Psoas muscle (tissue), 8 donors: Measurements from ENCODE around the gene TOR1AIP2. TPM values are rescaled to one million over a fixed set of nuclear protein-coding genes. Genes with fewer than 3 reads are reported as not detected.
A peak's percentile ranks its signal among the peaks of the same experiment; 100 is the strongest.

ENCODE experiments used
- ATAC-seq, 4 donors: fragments of 200-7000 bp; cut with Tn5 transposase; one replicate each; pipeline ENCODE4 v1.9.1; 2020; ENCODE audit warnings: moderate library complexity in 3 of 4, mild to moderate bottlenecking in 2 of 4
- DNase-seq, 2 donors: peaks; one replicate each; pipeline ENCODE4 v3.0.0-alpha.2; 2020
- H3K27ac ChIP-seq: fragments of 200-600 bp; one replicate; pipeline ENCODE4 v1.8.0; 2022
- H3K27me3 ChIP-seq, 3 donors: fragments of 200-600 bp in 1 of 3; one replicate each; pipeline versions ENCODE4 v1.6.1 to v1.8.0; 2013 to 2022; ENCODE audit warnings: low read length in 2 of 3, mild to moderate bottlenecking in 2 of 3, moderate library complexity in 1 of 3; ENCODE audit not compliant: insufficient read depth in 3 of 3
- H3K36me3 ChIP-seq, 2 donors: fragments of 200-600 bp in 1 of 2; one replicate each; pipeline versions ENCODE4 v1.6.1 to v1.8.0; 2013 to 2022; ENCODE audit warnings: low read depth in 1 of 2, mild to moderate bottlenecking in 1 of 2, moderate library complexity in 1 of 2; ENCODE audit not compliant: insufficient read depth in 1 of 2
- H3K4me1 ChIP-seq: fragments of 200-600 bp; one replicate; pipeline ENCODE4 v1.8.0; 2022
- H3K4me3 ChIP-seq: fragments of 200-600 bp; one replicate; pipeline ENCODE4 v1.8.0; 2022; ENCODE audit warnings: mild to moderate bottlenecking
- H3K9me3 ChIP-seq: fragments of 200-600 bp; one replicate; pipeline ENCODE4 v1.8.0; 2022
- WGBS, 3 donors: extraction: QIAGEN DNeasy Blood & Tissue Kit; methylation state at CpG; one replicate each; pipeline versions ENCODE4 v1.1.6 to v1.1.7; 2013; 5-methylcytosine and 5-hydroxymethylcytosine counted together
- intact Hi-C, 2 donors: fragments of 100-400 bp; cut with DNase I; formaldehyde crosslinking; loops; one replicate each; pipeline versions ENCODE4 v1.11.0 to v1.14.2; 2022
- polyA plus RNA-seq, 3 donors: library from polyadenylated mRNA; stranded (reverse); fragments of 200-250 nt; gene quantifications; one replicate each; pipeline ENCODE4 v1.2.3, GENCODE V29; 2013
- total RNA-seq, 4 donors: library from RNA; stranded (reverse); fragmentation: NEBNext Ultra II Directional in 2 of 4; extraction: Animal tissue kit (Norgen Biotek cat#: 25700) in 2 of 4; gene quantifications; one replicate each; pipeline versions ENCODE4 v1.2.1 to v1.2.4, GENCODE V29; 2021 to 2023
- TF ChIP-seq, protein P1 (sequence below): fragments of 200-600 bp; IDR thresholded peaks from one replicate; pipeline ENCODE4 v1.8.0; 2022; ENCODE audit warnings: antibody characterized with exemption
- donor health status: healthy with polysubstance abuse.
- donor health status: DM: no; HTN: no; CAD: no; lungs with moderate emphysema.
- donor health status: Bipolar disorder and iron deficiency.
- donor health status: healthy.
- donor health status: DM: yes; HTN: yes; CAD: no.
- donor health status: DM: no; HTN: no; CAD: no.
- donor health status: DM: no; HTN: no; CAD: no.
- donor health status: DM: yes; HTN: yes; CAD: no.

TOR1AIP2 gene
- total and polyA plus RNA-seq, 7 donors: 10.9 to 98.3 (median 57.2) TPM

DNA sequence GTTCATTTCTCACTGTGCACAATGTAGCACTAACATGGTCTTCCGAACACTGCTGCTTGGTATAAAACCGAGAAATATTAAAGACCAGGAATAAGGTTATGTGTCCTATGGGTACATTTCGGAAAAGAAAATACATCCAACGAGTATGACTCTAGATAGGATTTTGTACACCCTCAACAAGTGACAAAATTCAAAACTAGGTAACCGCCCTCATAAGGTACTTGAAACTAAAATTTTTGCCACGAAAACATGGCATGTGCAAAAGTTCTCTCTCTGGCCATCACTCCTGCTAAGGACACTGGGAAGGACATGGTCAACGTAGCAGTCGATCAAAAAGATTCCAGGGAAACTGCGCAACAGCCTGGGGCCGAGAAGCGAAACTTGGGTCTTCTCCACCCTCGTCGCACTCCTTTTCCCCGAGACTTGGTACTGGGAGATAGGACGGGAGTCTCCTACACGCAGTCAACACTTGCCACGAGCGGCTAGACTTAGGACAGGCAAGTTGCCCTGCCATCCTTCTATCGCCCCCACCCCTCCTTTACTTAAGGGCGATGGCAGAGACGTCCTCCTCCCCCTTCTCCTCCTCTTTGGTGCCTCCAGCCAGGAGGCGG is 4.1 kb upstream of the TOR1AIP2 start:
- peak; percentile 34 to 56 (median 40) for ATAC-seq
- Histone ChIP-seq H3K4me3 (peak overlapping the region; percentile 91), H3K9me3 (no peaks in the 10 kb centered on the region), H3K27ac (peak overlapping the region; percentile 99), H3K4me1 (peaks cover 43% of the 10 kb centered on the region), H3K27me3 (no peaks in the 10 kb centered on the region), H3K36me3 (peaks cover 0 to 31% of the 10 kb centered on the region in 2 donors)
- TF ChIP-seq, protein P1, sequence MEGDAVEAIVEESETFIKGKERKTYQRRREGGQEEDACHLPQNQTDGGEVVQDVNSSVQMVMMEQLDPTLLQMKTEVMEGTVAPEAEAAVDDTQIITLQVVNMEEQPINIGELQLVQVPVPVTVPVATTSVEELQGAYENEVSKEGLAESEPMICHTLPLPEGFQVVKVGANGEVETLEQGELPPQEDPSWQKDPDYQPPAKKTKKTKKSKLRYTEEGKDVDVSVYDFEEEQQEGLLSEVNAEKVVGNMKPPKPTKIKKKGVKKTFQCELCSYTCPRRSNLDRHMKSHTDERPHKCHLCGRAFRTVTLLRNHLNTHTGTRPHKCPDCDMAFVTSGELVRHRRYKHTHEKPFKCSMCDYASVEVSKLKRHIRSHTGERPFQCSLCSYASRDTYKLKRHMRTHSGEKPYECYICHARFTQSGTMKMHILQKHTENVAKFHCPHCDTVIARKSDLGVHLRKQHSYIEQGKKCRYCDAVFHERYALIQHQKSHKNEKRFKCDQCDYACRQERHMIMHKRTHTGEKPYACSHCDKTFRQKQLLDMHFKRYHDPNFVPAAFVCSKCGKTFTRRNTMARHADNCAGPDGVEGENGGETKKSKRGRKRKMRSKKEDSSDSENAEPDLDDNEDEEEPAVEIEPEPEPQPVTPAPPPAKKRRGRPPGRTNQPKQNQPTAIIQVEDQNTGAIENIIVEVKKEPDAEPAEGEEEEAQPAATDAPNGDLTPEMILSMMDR: no peak
- DNase-seq: peak in 1 of 2 donors; percentile 96
- intact Hi-C loops: loop anchor here (2.0 to 10.0 kb wide), 2 partner anchors 73 to 293 kb away; partner anchors contain the start of gene CEP350 (in 2 of the 2)
- whole genome bisulfite sequencing, 3 donors: 0 to 1% (median 0%) methylated on average over 21 to 22 of the region's 22 CpGs

DNA sequence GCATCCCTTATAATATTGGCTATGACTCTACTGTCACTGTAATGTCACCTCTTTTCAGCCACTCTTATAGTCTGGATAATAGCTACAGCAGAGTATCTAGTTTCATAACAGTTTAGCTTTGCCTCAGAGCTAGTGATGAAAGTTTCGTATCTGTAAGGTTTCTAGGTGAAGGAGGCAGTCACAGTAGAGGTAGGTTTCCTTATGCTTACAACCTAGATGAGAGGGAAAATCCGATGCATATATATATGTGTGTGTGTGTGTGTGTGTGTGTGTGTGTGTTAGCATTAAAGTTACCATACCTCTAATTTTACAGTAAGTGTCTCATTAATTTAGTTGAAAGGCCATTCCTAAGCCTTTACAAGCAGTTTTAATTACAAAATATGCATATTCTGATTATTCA is 2.2 kb upstream of the TOR1AIP2 start:
- Histone ChIP-seq H3K4me3 (no peak overlapping the region), H3K9me3 (no peaks in the 10 kb centered on the region), H3K27ac (peak overlapping the region; percentile 99), H3K4me1 (peaks cover 43% of the 10 kb centered on the region), H3K36me3 (peaks cover 0 to 19% of the 10 kb centered on the region in 2 donors), H3K27me3 (no peaks in the 10 kb centered on the region)
- TF ChIP-seq, protein P1: no peak
- ATAC-seq (no peak), DNase-seq (no peak)
- intact Hi-C loops: loop anchor here in 1 of 2 donors (10.0 kb wide), 1 partner anchor 295 kb away; no protein-coding TSS in a partner anchor
- WGBS, 3 donors: 88 to 92% (median 92%) methylated on average over 2 of the region's 2 CpGs

DNA sequence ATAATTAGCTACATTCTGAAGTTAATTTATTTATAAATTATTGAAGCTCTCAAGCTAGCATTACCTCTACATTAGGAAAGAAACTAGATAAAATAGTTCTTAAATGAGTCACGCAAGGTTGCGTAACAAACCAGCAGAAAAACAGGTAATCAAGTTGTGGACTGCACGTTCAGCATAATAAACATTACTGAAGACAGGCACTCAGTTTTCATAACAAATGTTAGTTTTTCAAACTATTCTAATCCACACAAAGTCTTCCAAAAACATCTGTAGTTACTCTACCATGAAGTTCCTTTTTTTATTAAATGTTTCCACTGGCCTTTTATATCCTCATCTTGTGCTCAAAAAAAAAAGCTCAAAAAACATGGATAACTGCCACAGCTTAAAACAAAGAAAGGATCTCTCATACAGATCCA is 1.3 kb downstream of the TOR1AIP2 start:
- H3K4me1 ChIP-seq: peaks cover 61% of the 10 kb centered on the region
- WGBS, 3 donors: 43 to 53% (median 47%) methylated on average over 3 of the region's 3 CpGs
- H3K9me3 ChIP-seq: no peaks in the 10 kb centered on the region
- no peaks in the 10 kb centered on the region for H3K27me3 ChIP-seq
- no peak for DNase-seq
- H3K4me3 ChIP-seq: peak overlapping the region; percentile 79
- H3K36me3 ChIP-seq: peaks cover 2 to 24% of the 10 kb centered on the region in 2 donors
- H3K27ac ChIP-seq: peak overlapping the region; percentile 87
- intact Hi-C loops: no loop called here
- TF ChIP-seq, protein P1: no peak
- ATAC-seq: peak in 1 of 4 donors; percentile 50

DNA sequence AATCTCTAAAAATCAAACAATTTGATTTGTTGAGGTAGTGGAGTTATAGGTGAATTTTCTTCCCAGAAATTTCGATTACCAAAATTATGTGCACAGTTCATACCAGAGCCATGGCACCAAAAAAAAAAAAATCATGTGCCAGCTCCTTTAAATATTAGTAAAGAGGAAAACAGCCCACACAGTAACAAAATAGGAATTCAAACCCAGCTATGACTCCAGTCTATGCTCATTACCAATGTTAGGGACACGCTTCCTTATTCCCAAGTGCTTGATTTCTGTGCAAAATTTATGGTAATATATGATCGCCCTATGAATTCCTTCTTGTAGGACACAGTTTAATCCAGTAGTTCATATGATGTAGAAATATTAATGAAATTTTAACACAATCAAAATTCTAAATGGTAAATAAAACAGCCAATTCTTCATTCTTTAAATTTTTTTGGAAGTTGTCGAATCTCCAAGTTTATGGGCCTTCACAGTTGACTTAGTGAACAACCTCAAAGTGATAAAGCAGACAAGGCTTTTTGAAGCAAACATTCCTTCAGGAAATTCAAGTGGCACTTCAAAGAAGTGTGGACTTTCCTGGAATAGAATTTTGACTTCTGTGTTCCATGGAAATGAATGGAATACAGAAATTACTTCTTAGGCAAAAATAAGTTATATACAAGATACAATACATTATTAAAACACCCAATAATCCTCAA is 1.9 kb downstream of the TOR1AIP2 start:
- 84 to 86% (median 86%) methylated on average over 4 of the region's 4 CpGs for WGBS, 3 donors
- H3K9me3 ChIP-seq: no peaks in the 10 kb centered on the region
- H3K4me3 ChIP-seq: peak overlapping the region; percentile 79
- no peak for DNase-seq
- H3K36me3 ChIP-seq: peaks cover 2 to 24% of the 10 kb centered on the region in 2 donors
- H3K4me1 ChIP-seq: peaks cover 66% of the 10 kb centered on the region
- peak overlapping the region; percentile 87 for H3K27ac ChIP-seq
- TF ChIP-seq, protein P1: no peak
- no peak for ATAC-seq
- intact Hi-C loops: no loop called here
- no peaks in the 10 kb centered on the region for H3K27me3 ChIP-seq
